GM21723 (cell line): ENCODE data around the gene RHOBTB3.
"Not testable (repeated sequence)": the region's sequence is repeated elsewhere in the genome, so short reads cannot be mapped to it uniquely, and the experiment has no call there.

Experiments
- ATAC-seq: cut with Tn5 transposase; IDR thresholded peaks from one replicate; pipeline ENCODE4 v1.9.1; 2021; ENCODE audit warnings: mild to moderate bottlenecking, moderate library complexity; ENCODE audit not compliant: unreplicated experiment

Gene RHOBTB3

DNA sequence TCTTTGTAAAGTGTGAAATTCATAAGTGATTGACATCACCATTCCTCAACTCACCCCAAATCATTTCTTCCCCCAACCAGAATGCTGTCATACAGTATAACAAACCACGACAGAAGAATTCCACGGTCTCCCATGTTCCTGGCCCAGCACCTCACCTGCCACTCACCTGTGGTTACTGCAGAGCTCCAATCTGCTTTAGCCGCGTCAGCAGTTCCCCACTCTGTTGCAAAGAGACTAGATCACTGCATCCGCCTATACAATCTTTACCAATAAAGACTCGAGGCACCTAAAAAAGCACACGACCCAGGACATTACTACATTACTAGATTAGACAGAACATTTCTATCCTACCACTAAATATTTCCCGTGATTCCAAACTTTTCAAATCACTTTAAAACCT is 85.2 kb downstream of the RHOBTB3 start:
- no peak for ATAC-seq

DNA sequence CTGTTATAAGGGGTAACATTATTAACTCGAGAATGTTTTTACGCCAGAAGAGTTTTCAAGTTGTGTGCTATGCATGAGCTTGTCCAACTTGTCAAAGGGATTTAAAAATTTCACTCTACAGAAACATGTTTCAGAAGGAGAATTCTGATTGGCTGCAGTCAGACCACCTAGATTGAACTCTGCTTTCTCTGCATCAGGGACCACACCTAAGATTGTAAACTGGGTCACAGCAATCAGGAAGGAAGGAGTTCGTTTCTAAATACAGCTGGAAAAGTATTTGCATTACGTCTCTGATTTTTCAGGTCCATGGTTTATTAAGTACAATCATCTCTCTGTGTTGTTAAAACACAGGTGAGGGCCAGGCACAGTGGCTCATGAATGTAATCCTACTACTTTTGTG is 85.6 kb downstream of the RHOBTB3 start:
- no peak for ATAC-seq

GRCh38 chr5:95817430-95817829 is 86.3 kb downstream of the RHOBTB3 start:
- ATAC-seq: no peak

DNA sequence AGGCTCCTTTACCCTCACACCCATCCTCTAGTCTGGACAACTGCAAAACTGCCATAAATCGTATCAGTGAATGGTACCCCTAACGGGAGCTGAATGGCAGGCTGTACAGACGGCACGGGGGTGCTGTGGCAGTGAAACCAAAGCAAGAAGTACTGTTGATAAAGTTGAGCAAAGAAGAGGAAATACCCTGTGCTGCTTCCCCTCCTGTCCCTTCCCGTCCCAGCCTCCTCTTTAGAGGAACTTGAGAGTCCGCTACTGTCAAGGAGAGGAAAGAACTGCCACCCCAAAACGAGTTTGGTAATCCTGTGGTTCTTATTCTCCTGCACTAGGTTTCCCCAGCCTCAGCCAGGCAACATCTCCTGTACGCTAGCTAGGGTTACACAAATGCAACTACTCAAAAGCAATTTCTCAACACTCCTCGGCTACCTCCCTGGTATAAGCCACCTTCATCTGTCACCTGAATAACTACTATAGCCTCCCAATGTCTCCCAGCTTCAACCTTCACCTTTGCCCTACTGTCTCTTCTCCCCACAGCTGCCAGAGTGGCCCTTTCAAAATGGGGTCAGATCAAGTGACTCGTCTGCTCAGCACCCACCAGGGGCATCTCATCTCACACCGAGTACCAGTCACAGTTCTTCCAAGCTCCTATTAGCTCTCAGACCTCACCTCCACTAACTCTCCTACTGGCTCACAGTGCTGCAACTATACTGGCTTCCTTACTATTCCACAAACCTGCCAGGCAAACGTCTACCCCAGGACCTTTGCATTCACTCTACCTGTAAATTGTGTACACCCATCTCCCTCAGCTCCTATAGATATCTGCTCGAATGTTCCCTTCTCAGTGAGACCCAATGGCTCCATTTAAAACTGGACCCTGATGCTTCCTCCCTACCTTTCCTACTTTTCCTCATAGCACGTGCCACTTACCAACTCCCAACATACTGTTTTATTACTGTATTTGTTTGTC is 87.3 kb downstream of the RHOBTB3 start:
- no peak for ATAC-seq

DNA sequence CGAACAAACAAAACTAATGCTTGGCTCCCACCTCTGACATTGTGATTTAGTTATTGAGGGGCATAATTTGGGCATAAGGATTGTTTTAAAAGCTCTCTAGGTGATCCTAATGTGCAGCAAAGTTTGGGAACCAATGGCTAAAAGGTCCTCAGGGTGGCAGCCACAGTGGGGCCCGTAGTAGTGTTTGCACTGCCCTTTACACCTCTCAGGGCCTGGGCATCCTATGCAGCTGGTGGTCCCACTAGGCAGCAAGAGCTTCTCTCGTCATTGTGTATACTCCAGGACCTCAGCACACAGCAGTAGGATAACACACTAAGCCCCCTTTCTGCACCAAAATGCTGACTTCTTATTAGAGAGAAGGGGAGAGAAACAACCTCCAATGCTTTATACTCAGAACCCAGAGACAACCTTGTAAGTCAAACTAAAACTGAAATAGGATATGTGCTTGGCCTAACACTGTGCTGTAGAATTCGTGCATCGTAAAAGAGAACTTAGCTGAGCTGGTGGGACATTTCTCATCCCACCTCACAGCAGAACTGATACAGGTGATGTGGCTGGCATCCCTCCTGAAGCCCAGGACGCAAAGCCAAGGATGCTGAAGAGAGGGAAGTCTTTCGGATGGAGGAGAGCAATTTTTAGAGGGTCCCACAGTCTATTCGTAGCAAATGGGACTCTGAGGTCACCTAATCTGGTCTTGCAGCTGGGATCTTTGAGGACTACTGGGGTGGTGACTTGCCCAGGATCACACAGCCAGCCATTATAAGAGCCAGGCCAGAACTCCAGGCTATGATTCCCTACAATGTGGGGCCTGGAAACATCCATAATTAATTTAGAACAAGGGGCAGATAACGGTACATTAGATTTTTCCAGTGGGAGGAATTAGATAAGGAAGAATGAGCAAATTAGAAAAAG is 90.2 kb downstream of the RHOBTB3 start:
- ATAC-seq: peak; percentile 30

GRCh38 chr5:95822043-95822541 is 91.0 kb downstream of the RHOBTB3 start:
- peak; percentile 26 for ATAC-seq

- ATAC-seq: peak; percentile 55
Observed at GRCh38 chr5:95822542-95823181, 91.5 kb downstream of the RHOBTB3 start, which contains the start of gene GLRX. Gene GLRX, minus strand, starts transcription at chr5:95822726. Its CDS starts 64 bp downstream, at chr5:95822662.

- ATAC-seq: peak; percentile 2
Observed at GRCh38 chr5:95823218-95823737, 92.1 kb downstream of the RHOBTB3 start.

GRCh38 chr5:95823738-95824609 is 92.8 kb downstream of the RHOBTB3 start:
- ATAC-seq: peak; percentile 45

DNA sequence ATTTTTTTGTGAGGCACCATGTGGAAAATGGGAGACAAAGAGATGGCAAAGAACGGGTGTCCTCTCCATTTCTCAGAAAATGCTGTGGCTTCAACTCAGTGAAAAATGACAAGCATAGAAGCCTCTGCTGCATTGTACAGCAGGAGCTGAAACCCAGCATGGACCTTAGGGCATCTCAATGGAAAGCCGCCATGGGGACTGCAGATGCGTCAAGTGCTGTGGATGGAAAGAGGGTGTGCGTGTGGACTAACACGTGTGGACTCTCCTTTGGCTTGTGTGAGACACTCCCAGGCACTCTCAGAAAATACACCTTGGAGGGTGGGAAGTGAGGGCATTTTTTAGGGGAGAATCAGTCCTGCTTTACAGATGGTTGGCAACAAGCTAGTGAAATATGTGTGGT is 93.6 kb downstream of the RHOBTB3 start:
- no peak for ATAC-seq

DNA sequence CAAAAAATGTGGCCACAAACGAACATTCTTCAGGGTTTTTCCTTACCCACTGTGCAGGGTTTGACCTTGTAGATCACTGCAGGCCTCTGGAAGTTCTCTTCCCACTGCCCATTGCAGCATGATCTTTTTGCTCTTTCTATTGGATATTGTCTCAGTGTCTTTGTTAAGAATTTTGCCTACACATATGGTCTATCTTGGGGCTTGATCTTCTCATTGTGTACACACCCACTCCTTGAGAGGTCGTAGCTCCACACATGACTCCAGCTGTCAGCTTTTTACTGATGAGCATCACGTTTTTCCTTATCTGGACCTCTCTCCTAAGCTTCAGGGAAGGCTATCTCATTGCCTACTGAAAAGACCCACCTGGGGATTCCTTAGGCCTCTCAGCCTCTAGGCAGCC is 94.4 kb downstream of the RHOBTB3 start:
- no peak for ATAC-seq

GRCh38 chr5:95826949-95827891 is 96.1 kb downstream of the RHOBTB3 start:
- no peak for ATAC-seq

- no peak for ATAC-seq
Observed at GRCh38 chr5:95827892-95828246, 96.7 kb downstream of the RHOBTB3 start.

- ATAC-seq: no peak
Observed at GRCh38 chr5:95830226-95830625, 99.1 kb downstream of the RHOBTB3 start.

- no peak for ATAC-seq
Observed at GRCh38 chr5:95832664-95833063, 101.5 kb downstream of the RHOBTB3 start.

GRCh38 chr5:95835682-95836385 is 104.7 kb downstream of the RHOBTB3 start:
- no peak for ATAC-seq

GRCh38 chr5:95836544-95836943 is 105.4 kb downstream of the RHOBTB3 start:
- ATAC-seq: no peak

- not testable (repeated sequence) for ATAC-seq
Observed at GRCh38 chr5:95836971-95837370, 105.8 kb downstream of the RHOBTB3 start.
